GM12878 (cell line): ENCODE measurements around the gene ZNF827. TPM values are rescaled to one million over a fixed set of nuclear protein-coding genes. Genes with fewer than 3 reads are reported as not detected.

Source experiments
- BACH1 ChIP-seq: fragments of 450-650 bp; IDR thresholded peaks from 2 replicates; pipeline ENCODE4 v1.6.1; 2017; ENCODE audit warnings: mild to moderate bottlenecking, borderline replicate concordance
- BRCA1 ChIP-seq: IDR thresholded peaks from 2 replicates; pipeline ENCODE4 v1.6.1; 2011; ENCODE audit warnings: low read depth, low read length, improper control_type of control experiment
- CREM ChIP-seq: IDR thresholded peaks from 2 replicates; pipeline ENCODE4 v1.6.1; 2014; ENCODE audit warnings: antibody characterized with exemption, low read depth
- EED ChIP-seq: sonication (generic); IDR thresholded peaks from 2 replicates; pipeline ENCODE4 v1.6.1; 2016; ENCODE audit warnings: antibody characterized with exemption, low read depth
- HSF1 ChIP-seq: fragments of 150-350 bp; IDR thresholded peaks from 2 replicates; pipeline ENCODE4 v1.6.1; 2014; ENCODE audit warnings: mild to moderate bottlenecking, low read depth, low read length
- MTA3 ChIP-seq: IDR thresholded peaks from 2 replicates; pipeline ENCODE4 v1.6.1; 2012; ENCODE audit warnings: low read length, inconsistent platforms, borderline replicate concordance
- NR2C1 ChIP-seq: fragments of 450-650 bp; IDR thresholded peaks from 2 replicates; pipeline ENCODE4 v1.6.1; 2017; ENCODE audit warnings: antibody characterized with exemption, mild to moderate bottlenecking, moderate library complexity
- PKNOX1 ChIP-seq: fragments of 450-650 bp; IDR thresholded peaks from 2 replicates; pipeline ENCODE4 v1.6.1; 2016; ENCODE audit warnings: mild to moderate bottlenecking
- RAD51 ChIP-seq: fragments of 450-650 bp; IDR thresholded peaks from 2 replicates; pipeline ENCODE4 v1.6.1; 2016; ENCODE audit warnings: moderate library complexity, mild to moderate bottlenecking, inconsistent platforms
- RB1 ChIP-seq: fragments of 450-650 bp; formaldehyde crosslinking; IDR thresholded peaks from 2 replicates; pipeline ENCODE4 v1.6.1; 2017; ENCODE audit warnings: mild to moderate bottlenecking, borderline replicate concordance
- STAT3 ChIP-seq: IDR thresholded peaks from 2 replicates; pipeline ENCODE4 v1.6.1; 2011; ENCODE audit warnings: low read depth, low read length, improper control_type of control experiment
- TCF7 ChIP-seq: IDR thresholded peaks from 2 replicates; pipeline ENCODE4 v1.6.1; 2014; ENCODE audit warnings: antibody characterized with exemption, borderline replicate concordance
- USF2 ChIP-seq: IDR thresholded peaks from 2 replicates; pipeline ENCODE4 v1.6.1; 2011; ENCODE audit warnings: low read depth, low read length, improper control_type of control experiment, borderline replicate concordance
- ZBTB11 ChIP-seq: fragments of 450-650 bp; formaldehyde crosslinking; IDR thresholded peaks from 2 replicates; pipeline ENCODE4 v1.5.0; 2022; ENCODE audit warnings: mild to moderate bottlenecking, missing genetic modification characterization
- ZBTB33 ChIP-seq: fragments of 450-650 bp; IDR thresholded peaks from 2 replicates; pipeline ENCODE4 v1.6.1; 2017; ENCODE audit warnings: mild to moderate bottlenecking
- ZSCAN29 ChIP-seq: fragments of 450-650 bp; IDR thresholded peaks from 2 replicates; pipeline ENCODE4 v1.6.1; 2017; ENCODE audit warnings: mild to moderate bottlenecking, moderate library complexity
- polyA plus RNA-seq, 11 experiments: library from polyadenylated mRNA; depleted of rRNA in 4 of 11; unstranded in 6 of 11; stranded (reverse) in 5 of 11; fragments of >200 nt; fragmentation: Nextera tagmentation in 4 of 11; fragmentation: Illumina TruSeq in 1 of 11; extraction: Ambion mirVana in 4 of 11; extraction: Trizol in 1 of 11; gene quantifications; 1 replicate in 1 of 11; 2 replicates in 10 of 11; pipeline versions ENCODE4 v1.2.1 to v1.2.3, GENCODE V29; 2011 to 2016; ENCODE audit warnings: inconsistent platforms in 2 of 11, missing spikeins in 2 of 11, low read depth in 1 of 11
- total RNA-seq, 4 experiments: library from RNA; depleted of rRNA in 3 of 4; stranded (reverse); fragments of >200 nt in 3 of 4; fragmentation: Illumina TruSeq in 1 of 4; extraction: Trizol in 1 of 4; gene quantifications; 2 replicates each; pipeline versions ENCODE4 v1.2.1 to v1.2.3, GENCODE V29; 2013 to 2021
- TF ChIP-seq, protein P1 (sequence below): IDR thresholded peaks from 2 replicates; pipeline ENCODE4 v1.6.1; 2012; ENCODE audit warnings: mild to moderate bottlenecking, low read depth, low read length

Gene ZNF827
- total and polyA plus RNA-seq, 10 of the 15 experiments (the other 5 are each of a cell fraction or from before 2014, with no cell fraction given), result 3.8 to 31.5 (median 13.6) TPM

DNA sequence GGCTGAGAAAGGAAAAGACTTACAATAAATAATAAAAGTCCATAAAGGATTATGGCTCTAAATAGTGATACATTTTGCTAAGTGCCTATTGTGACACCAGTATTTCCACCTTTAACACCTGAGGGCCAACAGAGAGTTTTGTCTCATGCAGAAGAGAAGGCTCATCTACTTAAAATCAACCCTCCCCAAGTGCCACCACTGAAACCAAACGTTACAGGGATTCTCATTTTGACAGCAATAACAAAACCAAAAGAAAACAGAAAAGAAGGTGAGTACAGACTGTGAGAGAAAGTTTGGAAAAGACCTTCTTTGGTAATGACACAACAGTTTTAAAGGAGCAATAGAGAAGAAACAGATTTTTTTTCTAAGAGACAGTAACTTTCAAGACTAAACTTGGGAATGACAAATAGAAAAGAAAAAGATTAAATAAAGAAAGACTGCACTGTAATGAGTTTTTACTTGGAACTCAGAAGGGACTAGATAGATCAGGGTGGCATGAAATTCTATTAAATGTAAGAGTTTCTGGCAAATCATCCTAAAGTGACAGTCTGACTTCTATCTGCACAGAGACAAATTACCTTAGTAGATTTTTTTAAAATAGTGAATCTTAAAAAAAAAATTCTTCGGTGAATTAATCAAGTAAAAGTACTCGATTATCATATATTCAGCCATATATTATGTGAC lies 109.7 kb downstream of the ZNF827 start (continued):
- 0 out of 2 replicates have a peak, but pooled peaks have one; percentile 11 for TF ChIP-seq NR2C1
- TF ChIP-seq STAT3, result no peak
- no peak for TF ChIP-seq HSF1
- TF ChIP-seq ZBTB11, result no peak
- TF ChIP-seq PKNOX1, result no peak
- TF ChIP-seq TCF7, result no peak
- TF ChIP-seq ZSCAN29, result no peak
- no peak for TF ChIP-seq USF2
- TF ChIP-seq RB1, result no peak
- TF ChIP-seq RAD51, result no peak
- TF ChIP-seq CREM, result peak; percentile 47; the same call in 1 of the 2 replicates
- peak; percentile 86 for TF ChIP-seq EED
- no peak; the same call in 1 of the 2 replicates for TF ChIP-seq BACH1
- no peak for TF ChIP-seq MTA3
- no peak for TF ChIP-seq ZBTB33
- TF ChIP-seq, protein P1, sequence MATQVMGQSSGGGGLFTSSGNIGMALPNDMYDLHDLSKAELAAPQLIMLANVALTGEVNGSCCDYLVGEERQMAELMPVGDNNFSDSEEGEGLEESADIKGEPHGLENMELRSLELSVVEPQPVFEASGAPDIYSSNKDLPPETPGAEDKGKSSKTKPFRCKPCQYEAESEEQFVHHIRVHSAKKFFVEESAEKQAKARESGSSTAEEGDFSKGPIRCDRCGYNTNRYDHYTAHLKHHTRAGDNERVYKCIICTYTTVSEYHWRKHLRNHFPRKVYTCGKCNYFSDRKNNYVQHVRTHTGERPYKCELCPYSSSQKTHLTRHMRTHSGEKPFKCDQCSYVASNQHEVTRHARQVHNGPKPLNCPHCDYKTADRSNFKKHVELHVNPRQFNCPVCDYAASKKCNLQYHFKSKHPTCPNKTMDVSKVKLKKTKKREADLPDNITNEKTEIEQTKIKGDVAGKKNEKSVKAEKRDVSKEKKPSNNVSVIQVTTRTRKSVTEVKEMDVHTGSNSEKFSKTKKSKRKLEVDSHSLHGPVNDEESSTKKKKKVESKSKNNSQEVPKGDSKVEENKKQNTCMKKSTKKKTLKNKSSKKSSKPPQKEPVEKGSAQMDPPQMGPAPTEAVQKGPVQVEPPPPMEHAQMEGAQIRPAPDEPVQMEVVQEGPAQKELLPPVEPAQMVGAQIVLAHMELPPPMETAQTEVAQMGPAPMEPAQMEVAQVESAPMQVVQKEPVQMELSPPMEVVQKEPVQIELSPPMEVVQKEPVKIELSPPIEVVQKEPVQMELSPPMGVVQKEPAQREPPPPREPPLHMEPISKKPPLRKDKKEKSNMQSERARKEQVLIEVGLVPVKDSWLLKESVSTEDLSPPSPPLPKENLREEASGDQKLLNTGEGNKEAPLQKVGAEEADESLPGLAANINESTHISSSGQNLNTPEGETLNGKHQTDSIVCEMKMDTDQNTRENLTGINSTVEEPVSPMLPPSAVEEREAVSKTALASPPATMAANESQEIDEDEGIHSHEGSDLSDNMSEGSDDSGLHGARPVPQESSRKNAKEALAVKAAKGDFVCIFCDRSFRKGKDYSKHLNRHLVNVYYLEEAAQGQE, result no peak
- no peak for TF ChIP-seq BRCA1
